A549 treated with DMSO at 1 μM for 4 hours (cell line): ENCODE data around the gene AQP6. TPM values are rescaled to one million over a fixed set of nuclear protein-coding genes. Genes with fewer than 3 reads are reported as not detected.

ENCODE experiments used
- total RNA-seq: library from RNA; stranded (reverse); fragments of 200-300 nt; extraction: Qiagen RNA extraction; gene quantifications from 5 replicates; pipeline ENCODE4 v1.2.3, GENCODE V29; 2022; ENCODE audit warnings: low read depth

The AQP6 gene
- total RNA-seq, result 0.02 to 0.05 TPM in 2 of 5 replicates, not detected in the others

GRCh38 chr12:49972641-49973360 lies at the start of gene AQP6:
TSS of gene AQP6 (plus strand) at chr12:49972947. CDS start at chr12:49973174, 227 bp downstream.

GRCh38 chr12:49950273-49951251 lies 22.2 kb upstream of the AQP6 start, which contains the start of gene AQP2:
TSS of gene AQP2 (plus strand) at chr12:49950737. CDS start at chr12:49950831, 94 bp downstream.

GRCh38 chr12:49961111-49961922 lies 11.4 kb upstream of the AQP6 start, which contains the start of gene AQP5:
TSS of gene AQP5 (plus strand) at chr12:49961872. CDS start at chr12:49962018, 146 bp downstream.

DNA sequence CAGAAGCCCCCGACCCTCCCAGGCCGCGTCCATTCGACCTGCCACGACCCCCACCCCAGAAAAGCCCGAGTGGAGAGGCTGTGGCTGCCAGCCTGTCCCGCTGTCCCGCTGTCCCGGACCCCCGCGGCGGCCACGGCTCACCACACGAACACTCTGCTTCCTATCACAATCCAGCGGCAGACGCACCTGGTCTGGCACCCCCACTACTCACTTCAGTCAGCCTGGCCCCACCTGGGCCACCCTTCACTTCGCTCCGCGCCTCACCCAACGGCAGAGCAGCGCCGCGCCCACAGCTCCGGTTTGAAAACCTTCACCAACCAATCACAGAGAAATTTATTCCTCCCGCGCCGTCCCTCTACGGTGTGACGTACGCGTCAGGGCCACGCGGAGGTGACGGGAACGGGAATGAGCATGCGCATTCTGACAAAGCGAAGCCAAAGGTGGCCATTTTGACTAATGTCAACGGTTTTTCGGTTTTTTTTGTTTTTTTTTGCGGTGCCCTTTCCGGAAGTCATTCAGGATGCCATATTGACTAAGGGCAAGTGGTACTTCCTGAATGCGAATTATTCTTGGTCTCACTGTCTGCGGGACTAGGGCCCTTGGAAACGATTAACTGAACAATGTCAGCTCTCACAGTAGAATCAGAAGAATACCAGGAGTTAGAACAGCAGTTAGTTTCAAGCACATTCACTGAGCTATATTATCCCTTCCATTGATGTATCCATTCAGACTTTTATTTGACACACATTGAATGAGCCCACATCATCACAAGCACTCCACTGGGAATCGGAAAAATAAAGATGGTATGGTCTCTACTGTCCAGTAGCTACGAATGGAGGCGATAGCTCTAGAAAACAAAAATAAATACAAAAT lies 52.7 kb downstream of the AQP6 start, which contains the start of gene RACGAP1:
Gene RACGAP1, minus strand, starts transcription at position 308 of the 873 bp plus-strand sequence. CDS start 8,779 bp downstream, outside the sequence.

Other genes starting within 250 kb of the AQP6 start
- 423 to 517 TPM (median 494 TPM) in 5 replicates for gene TMBIM6, start 231.4 kb upstream of the AQP6 start, total RNA-seq
- 7.1 to 9.5 TPM (median 7.8 TPM) in 5 replicates for gene NCKAP5L, start 144.5 kb upstream of the AQP6 start, total RNA-seq
- 4.7 to 5.9 TPM (median 4.8 TPM) in 5 replicates for gene BCDIN3D, start 129.8 kb upstream of the AQP6 start, total RNA-seq
- gene FAIM2, start 69.0 kb upstream of the AQP6 start, total RNA-seq, result 0.04 to 0.16 TPM in 2 of 5 replicates, not detected in the others
- gene AQP2, start 22.2 kb upstream of the AQP6 start, total RNA-seq, result not detected in 5 replicates
- not detected in 5 replicates for gene AQP5, start 11.1 kb upstream of the AQP6 start, total RNA-seq
- 77.7 to 89.1 TPM (median 85.5 TPM) in 5 replicates for gene RACGAP1, start 52.5 kb downstream of the AQP6 start, total RNA-seq
- 5.3 to 6.8 TPM (median 6.2 TPM) in 5 replicates for gene ASIC1, start 84.6 kb downstream of the AQP6 start, total RNA-seq
- 72.3 to 81.7 TPM (median 75.1 TPM) in 5 replicates for gene SMARCD1, start 112.4 kb downstream of the AQP6 start, total RNA-seq
- gene GPD1, start 131.1 kb downstream of the AQP6 start, total RNA-seq, result 0.10 to 0.39 TPM (median 0.20 TPM) in 5 replicates
- gene COX14, start 139.3 kb downstream of the AQP6 start, total RNA-seq, result 69.8 to 77.8 TPM (median 75.1 TPM) in 5 replicates
- 24.9 to 28.4 TPM (median 26.7 TPM) in 5 replicates for gene CERS5, start 194.4 kb downstream of the AQP6 start, total RNA-seq